Endothelial cell (in vitro differentiated cells): ENCODE data around the gene POLR3GL. TPM values are rescaled to one million over a fixed set of nuclear protein-coding genes. Genes with fewer than 3 reads are reported as not detected.
"Not testable (repeated sequence)": the region's sequence is repeated elsewhere in the genome, so short reads cannot be mapped to it uniquely, and the experiment has no call there.

Experiments
- DNase-seq: peaks from one replicate; pipeline ENCODE4 v3.0.0; 2021; ENCODE audit warnings: low spot score
- H3K27ac Mint-ChIP-seq: one replicate; pipeline ENCODE4 v1.8.0; 2021; ENCODE audit warnings: mixed read lengths, inconsistent platforms; ENCODE audit not compliant: unreplicated experiment
- H3K27me3 Mint-ChIP-seq: one replicate; pipeline ENCODE4 v1.8.0; 2021; ENCODE audit warnings: mild to moderate bottlenecking, moderate library complexity, mixed read lengths, inconsistent platforms; ENCODE audit not compliant: unreplicated experiment
- H3K36me3 Mint-ChIP-seq: one replicate; pipeline ENCODE4 v1.8.0; 2021; ENCODE audit warnings: mild to moderate bottlenecking, low read depth, mixed read lengths, inconsistent platforms; ENCODE audit not compliant: unreplicated experiment
- H3K4me1 Mint-ChIP-seq: one replicate; pipeline ENCODE4 v1.8.0; 2021; ENCODE audit warnings: mild to moderate bottlenecking, mixed read lengths, inconsistent platforms; ENCODE audit not compliant: unreplicated experiment
- H3K4me3 Mint-ChIP-seq: one replicate; pipeline ENCODE4 v1.8.0; 2021; ENCODE audit warnings: mild to moderate bottlenecking, mixed read lengths, inconsistent platforms; ENCODE audit not compliant: unreplicated experiment
- H3K9me3 Mint-ChIP-seq: one replicate; pipeline ENCODE4 v1.8.0; 2021; ENCODE audit warnings: mixed read lengths, inconsistent platforms; ENCODE audit not compliant: unreplicated experiment
- total RNA-seq: library from RNA; stranded (reverse); fragmentation: NEBNext Ultra II Directional; extraction: Animal tissue kit (Norgen Biotek cat#: 25700); gene quantifications from one replicate; pipeline ENCODE4 v1.2.1, GENCODE V29; 2021; ENCODE audit not compliant: unreplicated experiment
- TF ChIP-seq, protein P1 (sequence below): fragments of 200-600 bp; sonication (generic); IDR thresholded peaks from one replicate; pipeline ENCODE4 v1.5.0; 2021; ENCODE audit warnings: antibody characterized with exemption; ENCODE audit not compliant: unreplicated experiment

Gene POLR3GL
- total RNA-seq, 1 donor from 2014 or later, result 12.4 TPM

DNA sequence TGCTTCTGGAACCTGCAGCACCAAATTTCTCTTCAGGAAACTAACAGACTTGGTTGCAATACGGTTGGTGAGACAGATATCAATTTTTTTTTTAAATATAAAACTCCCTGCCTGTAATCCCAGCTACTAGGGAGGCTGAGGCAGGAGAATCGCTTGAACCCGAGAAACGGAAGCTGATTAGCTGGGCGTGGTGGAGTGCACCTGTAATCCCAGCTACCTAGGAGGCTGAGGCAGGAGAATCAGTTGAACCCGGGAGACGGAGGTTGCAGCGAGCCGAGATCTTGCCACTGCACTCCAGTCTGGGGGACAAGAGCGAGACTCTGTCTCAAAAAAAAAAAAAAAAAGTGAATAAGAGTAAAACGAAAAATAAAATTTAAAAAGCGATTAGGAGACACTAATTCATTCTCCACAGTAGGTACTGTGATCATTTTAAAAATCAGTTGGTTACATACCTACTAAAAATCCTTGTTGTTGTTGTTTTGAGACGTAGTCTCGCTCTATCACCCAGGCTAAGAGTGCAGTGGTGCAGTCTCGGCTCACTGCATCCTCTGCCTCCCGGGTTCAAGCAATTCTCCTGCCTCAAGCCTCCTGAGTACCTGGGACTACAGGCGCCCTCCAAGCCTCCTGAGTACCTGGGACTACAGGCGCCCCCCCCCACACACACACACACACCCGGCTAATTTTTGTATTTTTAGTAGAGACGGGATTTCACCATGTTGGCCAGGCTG is 36.4 kb upstream of the POLR3GL start:
- Mint-ChIP-seq H3K4me3 (no peak overlapping the region), H3K9me3 (no peaks in the 10 kb centered on the region), H3K27me3 (peaks cover 2% of the 10 kb centered on the region), H3K36me3 (peaks cover 20% of the 10 kb centered on the region), H3K27ac (peak overlapping the region; percentile 42), H3K4me1 (peaks cover 26% of the 10 kb centered on the region)
- no peak for DNase-seq
- TF ChIP-seq, protein P1, sequence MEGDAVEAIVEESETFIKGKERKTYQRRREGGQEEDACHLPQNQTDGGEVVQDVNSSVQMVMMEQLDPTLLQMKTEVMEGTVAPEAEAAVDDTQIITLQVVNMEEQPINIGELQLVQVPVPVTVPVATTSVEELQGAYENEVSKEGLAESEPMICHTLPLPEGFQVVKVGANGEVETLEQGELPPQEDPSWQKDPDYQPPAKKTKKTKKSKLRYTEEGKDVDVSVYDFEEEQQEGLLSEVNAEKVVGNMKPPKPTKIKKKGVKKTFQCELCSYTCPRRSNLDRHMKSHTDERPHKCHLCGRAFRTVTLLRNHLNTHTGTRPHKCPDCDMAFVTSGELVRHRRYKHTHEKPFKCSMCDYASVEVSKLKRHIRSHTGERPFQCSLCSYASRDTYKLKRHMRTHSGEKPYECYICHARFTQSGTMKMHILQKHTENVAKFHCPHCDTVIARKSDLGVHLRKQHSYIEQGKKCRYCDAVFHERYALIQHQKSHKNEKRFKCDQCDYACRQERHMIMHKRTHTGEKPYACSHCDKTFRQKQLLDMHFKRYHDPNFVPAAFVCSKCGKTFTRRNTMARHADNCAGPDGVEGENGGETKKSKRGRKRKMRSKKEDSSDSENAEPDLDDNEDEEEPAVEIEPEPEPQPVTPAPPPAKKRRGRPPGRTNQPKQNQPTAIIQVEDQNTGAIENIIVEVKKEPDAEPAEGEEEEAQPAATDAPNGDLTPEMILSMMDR, result no peak

DNA sequence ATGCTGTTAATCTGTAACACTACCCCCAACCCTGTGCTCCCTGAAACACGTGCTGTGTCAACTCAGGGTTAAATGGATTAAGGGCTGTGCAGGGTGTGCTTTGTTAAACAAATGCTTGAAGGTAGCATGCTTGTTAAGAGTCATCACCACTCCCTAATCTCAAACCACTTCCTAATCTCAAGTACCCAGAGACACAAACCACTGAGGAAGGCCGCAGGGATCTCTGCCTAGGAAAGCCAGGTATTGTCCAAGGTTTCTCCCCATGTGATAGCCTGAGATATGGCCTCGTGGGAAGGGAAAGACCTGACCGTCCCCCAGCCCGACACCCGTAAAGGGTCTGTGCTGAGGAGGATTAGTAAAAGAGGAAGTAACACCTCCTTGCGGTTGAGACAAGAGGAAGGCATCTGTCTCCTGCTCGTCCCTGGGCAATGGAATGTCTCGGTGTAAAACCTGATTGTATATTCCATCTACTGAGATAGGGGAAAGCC is 31.9 kb upstream of the POLR3GL start:
- Mint-ChIP-seq H3K27ac (peak overlapping the region; percentile 93), H3K4me3 (peak overlapping the region; percentile 21), H3K4me1 (peaks cover 53% of the 10 kb centered on the region), H3K36me3 (peaks cover 29% of the 10 kb centered on the region)
- H3K9me3 Mint-ChIP-seq, H3K27me3 Mint-ChIP-seq: not testable (repeated sequence)
- peak; percentile 20 for DNase-seq

DNA sequence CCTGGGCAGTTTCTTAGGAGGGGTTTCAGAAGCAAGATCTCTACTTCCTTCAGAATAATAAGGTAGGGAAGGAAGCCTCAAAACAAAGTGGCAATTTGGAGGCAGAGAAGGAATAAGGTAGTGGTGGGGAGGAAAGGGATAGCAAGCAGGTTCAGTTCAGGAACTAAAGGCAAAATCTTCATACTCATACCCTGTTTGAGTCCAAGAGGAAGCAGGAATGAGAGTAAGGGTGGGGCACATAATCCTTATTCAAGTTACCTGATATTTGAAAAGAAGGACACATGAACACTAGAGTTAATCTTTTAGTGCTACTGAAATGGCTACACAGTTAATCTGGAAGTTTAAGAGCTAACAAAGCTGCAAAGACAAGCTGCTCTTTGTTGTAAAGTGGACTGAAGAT is 28.8 kb upstream of the POLR3GL start:
- Mint-ChIP-seq H3K36me3 (peaks cover 25% of the 10 kb centered on the region), H3K9me3 (no peaks in the 10 kb centered on the region), H3K4me1 (peaks cover 40% of the 10 kb centered on the region), H3K4me3 (peak overlapping the region; percentile 42), H3K27ac (peak overlapping the region; percentile 84), H3K27me3 (no peaks in the 10 kb centered on the region)
- DNase-seq, result no peak
- TF ChIP-seq, protein P1, result no peak

DNA sequence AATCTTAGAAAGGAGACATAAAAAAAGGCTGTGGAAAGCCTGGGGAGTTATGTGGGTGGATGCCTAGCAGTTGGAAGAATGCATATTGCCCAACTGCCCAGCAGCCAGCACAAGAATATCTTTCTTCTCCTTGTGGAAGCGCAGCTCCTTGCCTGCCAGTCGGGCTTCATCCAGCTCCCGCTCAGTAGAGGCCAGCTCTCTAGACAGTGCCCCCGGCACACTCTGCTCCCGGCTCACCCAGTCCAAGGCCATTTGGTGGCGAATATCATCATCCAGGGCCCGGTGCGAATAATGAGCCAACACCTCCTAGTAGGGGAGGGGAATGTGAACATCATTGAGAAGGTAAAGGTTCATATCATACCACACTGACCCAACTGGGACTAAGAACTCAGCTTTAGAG is 28.2 kb upstream of the POLR3GL start:
- H3K4me1 Mint-ChIP-seq, result peaks cover 40% of the 10 kb centered on the region
- H3K27ac Mint-ChIP-seq, result peak overlapping the region; percentile 74
- DNase-seq, result no peak
- H3K9me3 Mint-ChIP-seq, result no peaks in the 10 kb centered on the region
- H3K36me3 Mint-ChIP-seq, result peaks cover 29% of the 10 kb centered on the region
- TF ChIP-seq, protein P1, result no peak
- H3K4me3 Mint-ChIP-seq, result peak overlapping the region; percentile 22
- no peaks in the 10 kb centered on the region for H3K27me3 Mint-ChIP-seq

DNA sequence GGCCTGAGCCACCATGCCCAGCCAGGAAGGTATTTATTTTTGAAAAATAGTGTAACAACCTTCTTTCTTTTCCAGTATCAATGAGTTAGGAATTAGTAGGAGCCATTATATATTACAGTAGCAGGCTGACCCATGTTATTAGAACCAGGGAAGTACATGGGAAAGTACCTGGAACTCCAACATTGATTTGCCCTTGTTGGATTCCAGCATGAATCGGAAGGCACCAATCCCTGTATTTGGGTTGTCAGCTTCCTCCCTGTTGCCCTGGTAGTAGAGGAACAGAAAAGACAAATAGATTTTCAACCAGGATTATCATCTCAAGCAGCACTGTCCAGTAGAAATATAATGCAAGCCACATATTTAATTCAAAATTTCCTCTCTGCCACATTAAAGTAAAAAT is 27.1 kb upstream of the POLR3GL start:
- no peak overlapping the region for H3K27ac Mint-ChIP-seq
- peaks cover 36% of the 10 kb centered on the region for H3K36me3 Mint-ChIP-seq
- peaks cover 34% of the 10 kb centered on the region for H3K4me1 Mint-ChIP-seq
- no peaks in the 10 kb centered on the region for H3K27me3 Mint-ChIP-seq
- peak overlapping the region; percentile 34 for H3K4me3 Mint-ChIP-seq
- no peaks in the 10 kb centered on the region for H3K9me3 Mint-ChIP-seq
- no peak for DNase-seq
- TF ChIP-seq, protein P1, result no peak
